T-helper 17 cell (primary cell): ENCODE measurements around the gene SOCS3. TPM values are rescaled to one million over a fixed set of nuclear protein-coding genes. Genes with fewer than 3 reads are reported as not detected.
"Not testable (repeated sequence)": the region's sequence is repeated elsewhere in the genome, so short reads cannot be mapped to it uniquely, and the experiment has no call there.

Experiments used
- ATAC-seq: fragments of 150-1000 bp; cut with Tn5 transposase; 2 replicates; pipeline ENCODE4 v1.10.0; 2021; ENCODE audit warnings: mild to moderate bottlenecking, moderate library complexity
- DNase-seq, 3 donors: peaks; one replicate each; pipeline versions ENCODE4 v3.0.0 to v3.0.0-alpha.2; 2020 to 2021
- H3K9me3 ChIP-seq: one replicate; pipeline ENCODE4 v1.7.0; 2013; ENCODE audit warnings: low read length, mild to moderate bottlenecking; ENCODE audit not compliant: control insufficient read depth, poor library complexity, severe bottlenecking
- H3K27ac Mint-ChIP-seq: one replicate; pipeline ENCODE4 v1.8.0; 2022; ENCODE audit warnings: mild to moderate bottlenecking, moderate library complexity, mixed read lengths
- H3K27me3 Mint-ChIP-seq: one replicate; pipeline ENCODE4 v1.8.0; 2022; ENCODE audit warnings: mixed read lengths
- H3K36me3 Mint-ChIP-seq: one replicate; pipeline ENCODE4 v1.8.0; 2022; ENCODE audit warnings: low read depth, mixed read lengths
- H3K4me1 Mint-ChIP-seq: one replicate; pipeline ENCODE4 v1.8.0; 2022; ENCODE audit warnings: mild to moderate bottlenecking, mixed read lengths
- H3K4me3 Mint-ChIP-seq: one replicate; pipeline ENCODE4 v1.8.0; 2022; ENCODE audit warnings: mild to moderate bottlenecking, moderate library complexity, mixed read lengths
- total RNA-seq, 4 donors: library from RNA in 2 of 4; stranded (reverse) in 2 of 4; gene quantifications; one replicate each; pipeline ENCODE4 v1.2.3 and lab custom pipeline; 2022 to 2026

SOCS3 gene
- total RNA-seq, 2 donors from 2014 or later = 119 to 197 TPM

- Mint-ChIP-seq H3K27ac (no peak overlapping the region), H3K4me1 (peaks cover 17% of the 10 kb centered on the region), H3K27me3 (no peaks in the 10 kb centered on the region), H3K4me3 (no peak overlapping the region), H3K36me3 (no peaks in the 10 kb centered on the region)
- H3K9me3 ChIP-seq = no peaks in the 10 kb centered on the region
- DNase-seq (no peak), ATAC-seq (no peak)
Measured at GRCh38 chr17:78322327-78322857, 37.5 kb downstream of the SOCS3 start.

DNA sequence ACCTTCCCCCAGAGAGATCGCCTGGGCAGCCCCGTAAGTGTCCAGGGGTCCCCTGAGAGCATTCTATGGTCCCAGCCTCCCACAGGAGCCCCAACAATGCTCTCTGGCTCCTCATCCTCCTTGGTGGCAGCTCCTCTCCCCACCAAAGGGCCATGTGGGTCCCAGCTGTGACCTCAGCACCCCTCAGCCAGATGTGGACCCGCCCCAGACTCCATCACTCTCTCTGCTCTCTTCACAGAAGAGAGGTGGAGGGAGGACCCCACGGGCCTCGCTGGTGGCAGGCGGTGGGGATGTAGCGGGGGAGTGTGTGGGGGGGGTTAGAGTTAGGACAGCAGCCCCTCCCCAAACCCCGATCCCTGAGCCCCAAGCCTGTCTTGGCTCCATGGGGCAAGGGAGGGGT lies 41.0 kb downstream of the SOCS3 start:
- no peak overlapping the region for H3K27ac Mint-ChIP-seq
- H3K4me3 Mint-ChIP-seq = no peak overlapping the region

GRCh38 chr17:78318407-78318806 lies 41.5 kb downstream of the SOCS3 start:
- Mint-ChIP-seq H3K36me3 (no peaks in the 10 kb centered on the region), H3K4me3 (no peak overlapping the region), H3K27ac (peak overlapping the region; percentile 76), H3K27me3 (no peaks in the 10 kb centered on the region), H3K4me1 (peaks cover 25% of the 10 kb centered on the region)
- ATAC-seq (no peak), DNase-seq (no peak)
- no peaks in the 10 kb centered on the region for H3K9me3 ChIP-seq

More for the DNA sequence above, 41.0 kb downstream of the SOCS3 start:
- no peaks in the 10 kb centered on the region for H3K36me3 Mint-ChIP-seq
- ATAC-seq (no peak), DNase-seq (no peak)
- peaks cover 23% of the 10 kb centered on the region for H3K4me1 Mint-ChIP-seq
- no peaks in the 10 kb centered on the region for H3K9me3 ChIP-seq
- no peaks in the 10 kb centered on the region for H3K27me3 Mint-ChIP-seq

DNA sequence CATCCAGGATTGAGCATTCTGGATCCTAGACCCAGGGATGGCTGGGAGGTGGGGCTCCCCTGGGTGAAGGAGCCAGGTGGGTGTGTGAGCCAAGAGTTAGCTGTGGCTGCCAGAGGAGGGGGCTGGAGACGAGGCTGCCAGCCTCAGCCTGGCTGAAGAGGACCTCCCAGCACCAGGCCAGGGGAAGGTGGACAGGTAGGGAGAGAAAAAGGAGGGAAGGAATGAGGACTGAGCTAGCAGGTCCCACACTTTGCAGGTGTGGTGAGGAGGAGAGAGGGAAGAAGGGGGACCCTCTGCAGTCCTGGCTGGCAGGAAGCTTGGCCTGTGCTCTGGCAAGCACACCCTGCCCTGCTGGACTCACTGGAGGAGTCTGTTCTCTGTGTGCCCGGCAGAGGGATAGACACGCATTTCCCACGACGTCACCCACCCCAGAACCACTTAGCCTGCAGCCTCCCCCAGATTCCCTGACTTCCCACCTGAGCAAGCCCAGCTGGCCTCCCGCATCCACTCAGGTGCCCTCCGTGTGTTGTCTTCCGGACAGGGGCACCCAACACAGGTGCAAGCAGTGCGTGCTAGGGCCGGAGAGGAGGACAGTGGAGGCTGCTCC lies 42.0 kb downstream of the SOCS3 start:
- DNase-seq (no peak), ATAC-seq (no peak)
- H3K27me3 Mint-ChIP-seq = no peaks in the 10 kb centered on the region
- peaks cover 25% of the 10 kb centered on the region for H3K4me1 Mint-ChIP-seq
- no peaks in the 10 kb centered on the region for H3K9me3 ChIP-seq
- H3K36me3 Mint-ChIP-seq = no peaks in the 10 kb centered on the region
- H3K4me3 Mint-ChIP-seq = no peak overlapping the region
- H3K27ac Mint-ChIP-seq = peak overlapping the region; percentile 76

DNA sequence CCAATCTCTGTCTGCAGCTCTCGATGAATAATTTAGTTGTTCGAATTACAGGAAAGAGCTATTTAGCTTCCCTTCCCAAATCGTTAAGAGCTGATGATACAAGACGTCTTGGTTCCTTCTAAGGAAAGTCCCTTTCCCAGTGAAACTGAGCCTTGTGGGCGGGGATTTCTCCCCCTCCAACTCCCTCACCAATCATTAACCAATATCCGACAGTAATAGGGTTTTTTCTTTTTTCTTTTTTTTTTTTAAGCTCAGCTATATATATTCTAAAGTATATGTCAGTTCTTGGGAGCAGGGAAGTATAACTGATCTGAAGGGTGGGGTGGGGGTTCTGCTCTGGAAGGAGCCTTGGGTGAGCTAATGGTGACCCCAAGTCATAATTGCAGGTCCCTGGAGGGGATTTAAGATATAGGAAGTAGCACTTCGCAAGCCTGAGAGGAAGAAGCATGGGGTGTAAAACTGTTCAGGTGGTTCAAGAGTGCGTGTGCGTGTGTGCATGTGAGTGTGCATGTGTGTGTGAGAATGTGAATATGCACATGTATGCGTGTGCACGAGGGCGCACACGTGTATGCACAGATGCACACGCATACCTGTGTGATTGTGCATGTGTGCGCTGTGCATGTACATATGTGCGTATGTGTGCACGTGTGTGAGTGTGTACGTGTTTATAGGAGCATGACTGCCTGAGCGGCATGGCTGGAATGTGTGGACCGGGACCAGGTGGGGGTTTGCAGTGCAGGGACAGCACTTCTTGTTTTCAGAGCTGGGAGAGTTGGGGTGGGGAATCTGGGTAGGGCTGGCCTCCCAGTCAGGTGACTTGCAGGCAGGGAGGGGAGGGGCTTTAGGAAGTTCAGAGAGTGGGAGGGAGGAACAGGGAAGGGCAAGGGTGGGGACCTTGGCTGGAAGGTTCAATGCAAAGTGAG lies 42.7 kb downstream of the SOCS3 start:
- Mint-ChIP-seq H3K4me3 (peak overlapping the region; percentile 68), H3K27ac (peak overlapping the region; percentile 76), H3K27me3 (no peaks in the 10 kb centered on the region), H3K4me1 (peaks cover 25% of the 10 kb centered on the region), H3K36me3 (no peaks in the 10 kb centered on the region)
- ATAC-seq (no peak), DNase-seq (no peak)
- no peaks in the 10 kb centered on the region for H3K9me3 ChIP-seq

- no peaks in the 10 kb centered on the region for H3K27me3 Mint-ChIP-seq
- peak overlapping the region; percentile 88 for H3K4me3 Mint-ChIP-seq
- DNase-seq = no peak
- ATAC-seq = no peak
- H3K4me1 Mint-ChIP-seq = peaks cover 27% of the 10 kb centered on the region
- no peaks in the 10 kb centered on the region for H3K9me3 ChIP-seq
- peak overlapping the region; percentile 81 for H3K27ac Mint-ChIP-seq
- no peaks in the 10 kb centered on the region for H3K36me3 Mint-ChIP-seq
Measured at GRCh38 chr17:78316115-78316866, 43.6 kb downstream of the SOCS3 start.

GRCh38 chr17:78315355-78316114 lies 44.3 kb downstream of the SOCS3 start:
- Mint-ChIP-seq H3K36me3 (no peaks in the 10 kb centered on the region), H3K4me1 (peaks cover 29% of the 10 kb centered on the region), H3K4me3 (peak overlapping the region; percentile 88), H3K27me3 (no peaks in the 10 kb centered on the region), H3K27ac (peak overlapping the region; percentile 81)
- no peaks in the 10 kb centered on the region for H3K9me3 ChIP-seq
- ATAC-seq (no peak), DNase-seq (no peak)

- Mint-ChIP-seq H3K4me1 (peaks cover 29% of the 10 kb centered on the region), H3K27ac (peak overlapping the region; percentile 81), H3K27me3 (no peaks in the 10 kb centered on the region), H3K36me3 (no peaks in the 10 kb centered on the region), H3K4me3 (peak overlapping the region; percentile 71)
- ATAC-seq = no peak
- H3K9me3 ChIP-seq = no peaks in the 10 kb centered on the region
- DNase-seq = no peak
Measured at GRCh38 chr17:78314683-78315354, 45.1 kb downstream of the SOCS3 start.

DNA sequence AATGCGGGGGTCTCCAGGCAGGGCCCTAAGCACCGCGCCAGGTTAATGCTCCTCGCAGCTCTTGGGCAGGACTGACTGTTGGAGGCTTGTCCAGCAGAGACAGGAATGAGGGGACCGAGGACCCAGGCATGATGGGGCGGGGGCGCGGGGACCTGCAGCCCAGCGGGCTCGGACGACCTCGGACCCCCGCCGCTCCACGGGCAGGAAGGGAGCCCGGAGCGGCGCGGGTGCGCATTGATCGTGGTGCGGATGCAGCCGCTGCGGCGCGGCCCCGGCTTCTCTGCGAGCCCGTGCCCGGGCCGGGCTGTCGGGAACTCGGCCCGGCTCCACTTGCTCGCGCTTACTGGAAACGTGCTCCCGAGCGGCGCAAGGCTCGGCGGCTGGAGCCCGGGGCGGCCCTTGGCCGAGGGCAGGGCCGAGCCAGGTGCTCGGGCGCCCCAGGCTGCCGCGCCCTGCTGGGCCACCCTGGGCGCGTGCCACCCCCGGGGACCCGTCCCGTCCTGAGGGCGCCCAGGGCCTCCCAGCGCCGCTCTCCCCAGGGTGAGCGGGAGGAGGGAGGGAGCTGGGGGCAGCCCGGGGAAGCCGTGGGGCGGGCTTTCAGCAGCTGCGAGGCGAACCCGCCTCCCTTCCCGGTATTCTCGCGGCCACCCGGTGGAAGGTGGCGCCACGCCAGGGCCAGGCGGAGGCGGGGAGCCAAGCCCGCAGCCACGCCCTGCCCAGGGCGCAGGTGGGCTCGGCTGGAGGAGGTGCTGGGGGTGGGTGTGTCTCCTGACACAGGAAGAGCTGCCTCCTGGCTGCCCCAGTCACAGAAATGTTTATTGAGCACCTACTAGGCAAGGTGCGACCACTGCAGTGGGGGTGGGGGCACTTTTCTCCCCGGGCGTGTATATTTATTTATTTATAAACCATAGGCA lies 45.9 kb downstream of the SOCS3 start:
- Mint-ChIP-seq H3K4me3 (peak overlapping the region; percentile 87), H3K27ac (peak overlapping the region; percentile 81), H3K27me3 (no peaks in the 10 kb centered on the region), H3K4me1 (peaks cover 26% of the 10 kb centered on the region), H3K36me3 (no peaks in the 10 kb centered on the region)
- ATAC-seq (peak; percentile 79), DNase-seq (peak; percentile 44 to 62 (median 59))
- no peaks in the 10 kb centered on the region for H3K9me3 ChIP-seq

GRCh38 chr17:78309659-78310255 lies 50.1 kb downstream of the SOCS3 start:
- not testable (repeated sequence) for H3K27me3 Mint-ChIP-seq, H3K27ac Mint-ChIP-seq, H3K36me3 Mint-ChIP-seq, H3K4me3 Mint-ChIP-seq, ATAC-seq, DNase-seq, H3K9me3 ChIP-seq, H3K4me1 Mint-ChIP-seq
